PC-3 (cell line): ENCODE measurements around the gene PCDHA1. TPM values are rescaled to one million over a fixed set of nuclear protein-coding genes. Genes with fewer than 3 reads are reported as not detected.

Experiments
- ATAC-seq: fragments of 200-7000 bp; cut with Tn5 transposase; 2 replicates; pipeline ENCODE4 v1.9.1; 2020; ENCODE audit warnings: mild to moderate bottlenecking, moderate library complexity
- BruUV-seq: library from RNA; stranded (reverse); fragments of 400-500 nt; replicated peaks from 2 replicates; lab custom pipeline; 2021; lab: Mats Ljungman, UMichigan
- CTCF ChIA-PET: fragments of 300-600 bp; sonication (Branson Sonifier 250); formaldehyde crosslinking; loops from one replicate; lab custom pipeline; 2022; ENCODE audit warnings: antibody characterized with exemption; lab: Charles Lee
- POLR2A ChIA-PET: fragments of 300-600 bp; sonication (Branson Sonifier 250); formaldehyde crosslinking; loops from one replicate; lab custom pipeline; 2022; ENCODE audit warnings: antibody characterized with exemption; ENCODE audit not compliant: unreplicated experiment; lab: Charles Lee
- DNase-seq: peaks from one replicate; pipeline ENCODE4 v3.0.0-alpha.2; 2015
- H2AFZ ChIP-seq: fragments of 300-600 bp; sonication (generic); 2 replicates; pipeline ENCODE4 v1.6.0; 2016; ENCODE audit warnings: antibody characterized with exemption, low read length
- H3F3A ChIP-seq: fragments of 300-600 bp; sonication (generic); one replicate; pipeline ENCODE4 v1.6.0; 2017; ENCODE audit warnings: antibody characterized with exemption, low read length, control low read depth, mild to moderate bottlenecking; ENCODE audit not compliant: unreplicated experiment
- H3K27ac ChIP-seq: fragments of 300-600 bp; sonication (generic); 2 replicates; pipeline ENCODE4 v1.5.1; 2016; ENCODE audit warnings: mild to moderate bottlenecking, low read length
- H3K27me3 ChIP-seq: fragments of 300-600 bp; sonication (generic); 2 replicates; pipeline ENCODE4 v1.6.1; 2016; ENCODE audit warnings: low read length, mixed read lengths
- H3K36me3 ChIP-seq: fragments of 300-600 bp; sonication (generic); 2 replicates; pipeline ENCODE4 v1.6.1; 2016; ENCODE audit warnings: low read depth, mixed run types, low read length, mixed read lengths
- H3K4me1 ChIP-seq: fragments of 300-600 bp; sonication (generic); 2 replicates; pipeline ENCODE4 v1.5.1; 2016; ENCODE audit warnings: low read length; ENCODE audit not compliant: insufficient read depth
- H3K4me2 ChIP-seq: fragments of 300-600 bp; sonication (generic); 2 replicates; pipeline ENCODE4 v1.6.0; 2016; ENCODE audit warnings: low read length
- H3K4me3 ChIP-seq: fragments of 300-600 bp; sonication (generic); 2 replicates; pipeline ENCODE4 v1.5.1; 2016; ENCODE audit warnings: mild to moderate bottlenecking, low read length, mixed read lengths
- H3K79me2 ChIP-seq: fragments of 300-600 bp; sonication (generic); 2 replicates; pipeline ENCODE4 v1.6.1; 2017; ENCODE audit warnings: low read length, mixed read lengths
- H3K9ac ChIP-seq: fragments of 300-600 bp; sonication (generic); 2 replicates; pipeline ENCODE4 v1.6.0; 2016; ENCODE audit warnings: mild to moderate bottlenecking, low read length
- H3K9me2 ChIP-seq: fragments of 300-600 bp; sonication (generic); replicated peaks from 2 replicates; pipeline ENCODE4 v1.6.1; 2016; ENCODE audit warnings: mixed run types, low read length, mixed read lengths
- H3K9me3 ChIP-seq: fragments of 300-600 bp; sonication (generic); 2 replicates; pipeline ENCODE4 v1.6.1; 2016; ENCODE audit warnings: low read length, mixed read lengths
- H4K20me1 ChIP-seq: fragments of 300-600 bp; sonication (generic); 2 replicates; pipeline ENCODE4 v1.6.1; 2016; ENCODE audit warnings: low read length, mixed read lengths
- CTCF ChIP-seq: fragments of 300-600 bp; sonication (generic); conservative IDR thresholded peaks from 2 replicates; pipeline ENCODE4 v1.5.1; 2017; ENCODE audit warnings: antibody characterized with exemption, low read depth, mild to moderate bottlenecking, low read length
- EZH2 ChIP-seq: fragments of 300-600 bp; sonication (generic); IDR thresholded peaks from one replicate; pipeline ENCODE4 v1.6.1; 2017; ENCODE audit warnings: antibody characterized with exemption, mild to moderate bottlenecking, low read length; ENCODE audit not compliant: unreplicated experiment
- EZH2phosphoT487 ChIP-seq: fragments of 300-600 bp; sonication (generic); IDR thresholded peaks from 2 replicates; pipeline ENCODE4 v1.6.1; 2018; ENCODE audit warnings: mild to moderate bottlenecking, antibody characterized with exemption, low read length, borderline replicate concordance
- intact Hi-C: fragments of 100-400 bp; cut with micrococcal nuclease; formaldehyde crosslinking; loops from 2 replicates; pipeline ENCODE4 v1.9.0; 2023
- total RNA-seq: library from RNA; depleted of rRNA; stranded (reverse); fragments of >200 nt; gene quantifications from 2 replicates; pipeline ENCODE4 v1.2.3, GENCODE V29; 2014

PCDHA1 gene
- total RNA-seq, 1 experiment from 2014 or later, result not detected

- ATAC-seq, result peak; percentile 19
- no peaks in the 10 kb centered on the region for H3K9me2 ChIP-seq
- H3K79me2 ChIP-seq, result no peaks in the 10 kb centered on the region
- TSS peak; percentile 87 for BruUV-seq
- peaks cover 6% of the 10 kb centered on the region for H3F3A ChIP-seq
- intact Hi-C loops, result loop anchor here (5.0 kb wide), 1 partner anchor 34 kb away; the partner anchor contains the start of gene PCDHAC2
- peak overlapping the region; percentile 66 for H3K4me3 ChIP-seq
- no peaks in the 10 kb centered on the region for H4K20me1 ChIP-seq
- POLR2A ChIA-PET, result no interaction called here
- peaks cover 39% of the 10 kb centered on the region for H3K4me1 ChIP-seq
- H3K36me3 ChIP-seq, result no peaks in the 10 kb centered on the region
- H3K9ac ChIP-seq, result peak overlapping the region; percentile 27
- peak overlapping the region; percentile 78 for H2AFZ ChIP-seq
- no peaks in the 10 kb centered on the region for H3K27me3 ChIP-seq
- TF ChIP-seq EZH2, result no peak
- TF ChIP-seq CTCF, result no peak
- no peak for TF ChIP-seq EZH2phosphoT487
- DNase-seq, result peak; percentile 60
- peak overlapping the region; percentile 90 for H3K27ac ChIP-seq
- H3K4me2 ChIP-seq, result peak overlapping the region; percentile 87
- no peaks in the 10 kb centered on the region for H3K9me3 ChIP-seq
- CTCF ChIA-PET, result interaction anchor here (1.1 kb wide), 1 partner anchor 39 kb away, joined by 3 read pairs; no protein-coding TSS in a partner anchor
Observed at GRCh38 chr5:141001446-141001843, 215.5 kb downstream of the PCDHA1 start.

GRCh38 chr5:141001844-141002604 is 216.1 kb downstream of the PCDHA1 start:
- TF ChIP-seq EZH2, result no peak
- TF ChIP-seq EZH2phosphoT487, result no peak
- no peak for TF ChIP-seq CTCF
- peaks cover 39% of the 10 kb centered on the region for H3K4me1 ChIP-seq
- no peaks in the 10 kb centered on the region for H3K27me3 ChIP-seq
- TSS peak; percentile 85 for BruUV-seq
- H3K9me2 ChIP-seq, result no peaks in the 10 kb centered on the region
- H3K9ac ChIP-seq, result peak overlapping the region; percentile 27
- peak overlapping the region; percentile 90 for H3K27ac ChIP-seq
- peak overlapping the region; percentile 66 for H3K4me3 ChIP-seq
- peak overlapping the region; percentile 87 for H3K4me2 ChIP-seq
- H3F3A ChIP-seq, result peaks cover 6% of the 10 kb centered on the region
- H2AFZ ChIP-seq, result peak overlapping the region; percentile 78
- H4K20me1 ChIP-seq, result no peaks in the 10 kb centered on the region
- intact Hi-C loops, result loop anchor here (2.0 to 5.0 kb wide), 2 partner anchors 35 to 75 kb away; partner anchors contain the start of genes PCDHAC1 and PCDHAC2
- CTCF ChIA-PET, result interaction anchor here (1.1 kb wide), 1 partner anchor 38 kb away, joined by 3 read pairs; no protein-coding TSS in a partner anchor
- POLR2A ChIA-PET, result no interaction called here
- ATAC-seq (peak; percentile 47), DNase-seq (peak; percentile 48)
- no peaks in the 10 kb centered on the region for H3K79me2 ChIP-seq
- H3K9me3 ChIP-seq, result no peaks in the 10 kb centered on the region
- H3K36me3 ChIP-seq, result no peaks in the 10 kb centered on the region

GRCh38 chr5:141002605-141002965 is 216.6 kb downstream of the PCDHA1 start:
- BruUV-seq, result no TSS peak
- H3K4me3 ChIP-seq, result peak overlapping the region; percentile 66; the same call in 1 of the 2 replicates
- intact Hi-C loops, result loop anchor here (2.0 to 5.0 kb wide), 2 partner anchors 35 to 76 kb away; partner anchors contain the start of genes PCDHAC1 and PCDHAC2
- no peak for DNase-seq
- TF ChIP-seq EZH2phosphoT487, result no peak
- no peak for TF ChIP-seq CTCF
- TF ChIP-seq EZH2, result no peak
- peak overlapping the region; percentile 27; the same call in 1 of the 2 replicates for H3K9ac ChIP-seq
- peaks cover 39% of the 10 kb centered on the region for H3K4me1 ChIP-seq
- H3K9me3 ChIP-seq, result no peaks in the 10 kb centered on the region
- H3K79me2 ChIP-seq, result no peaks in the 10 kb centered on the region
- H3K27me3 ChIP-seq, result no peaks in the 10 kb centered on the region
- POLR2A ChIA-PET, result no interaction called here
- no peaks in the 10 kb centered on the region for H3K36me3 ChIP-seq
- H3K9me2 ChIP-seq, result no peaks in the 10 kb centered on the region
- no peaks in the 10 kb centered on the region for H4K20me1 ChIP-seq
- ATAC-seq, result no peak
- CTCF ChIA-PET, result no interaction called here
- H3K27ac ChIP-seq, result peak overlapping the region; percentile 90
- H3F3A ChIP-seq, result peaks cover 6% of the 10 kb centered on the region
- H2AFZ ChIP-seq, result 0 out of 2 replicates have a peak overlapping the region, but pooled peaks have one; percentile 78
- peak overlapping the region; percentile 87 for H3K4me2 ChIP-seq
